ENCODE results near the gene LLCFC1. TPM values are rescaled to one million over a fixed set of nuclear protein-coding genes. Genes with fewer than 3 reads are reported as not detected.

LLCFC1 gene
- not detected in 2 replicates for total RNA-seq (2014; rRNA removed; shearing (Covaris generic); ENCODE audit: low replicate concordance)

DNA sequence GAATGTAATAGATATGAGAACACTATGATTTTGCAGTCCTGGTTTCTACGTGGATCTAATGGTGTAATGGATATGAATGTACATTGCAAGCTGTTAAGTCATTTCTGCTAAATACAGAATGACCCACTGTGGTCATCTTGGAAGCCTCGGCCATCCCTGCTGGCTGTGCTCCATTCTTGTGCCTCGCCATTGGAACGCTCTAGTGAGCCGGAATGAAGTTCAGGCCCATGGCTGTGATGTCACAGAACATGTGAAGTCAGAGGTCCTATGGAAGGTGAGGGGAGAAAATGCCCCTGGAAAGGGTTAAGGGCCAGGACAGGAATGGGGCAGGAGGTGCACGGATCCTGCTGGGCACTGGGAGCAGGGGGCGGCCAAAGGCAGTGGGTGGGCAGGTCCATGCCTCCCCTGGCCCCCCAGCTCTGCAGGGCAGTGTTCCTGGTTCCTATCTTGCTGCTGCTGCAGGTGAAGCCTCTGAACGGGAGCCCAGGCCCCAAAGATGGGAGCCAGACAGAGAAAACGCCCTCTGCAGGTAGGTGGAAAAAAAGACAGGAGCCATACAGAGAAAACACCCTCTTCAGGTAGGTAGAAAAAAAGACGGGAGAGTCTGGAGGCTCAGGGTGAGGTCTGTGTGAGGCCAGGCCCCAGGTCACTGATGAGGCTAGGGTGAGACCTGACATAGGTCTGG is at the start of gene LLCFC1:
LLCFC1 (plus strand) TSS at position 259 of the 685 bp plus-strand sequence; CDS start at position 397, 138 bp downstream.
- H3K9me3 ChIP-seq, result no peaks in the 10 kb centered on the region
- no peaks in the 10 kb centered on the region for H3K27me3 ChIP-seq
- DNase-seq, result no peak
- H3K4me3 ChIP-seq, result no peak within 1 kb of the TSS
- no peaks in the 10 kb centered on the region for H3K36me3 ChIP-seq

DNA sequence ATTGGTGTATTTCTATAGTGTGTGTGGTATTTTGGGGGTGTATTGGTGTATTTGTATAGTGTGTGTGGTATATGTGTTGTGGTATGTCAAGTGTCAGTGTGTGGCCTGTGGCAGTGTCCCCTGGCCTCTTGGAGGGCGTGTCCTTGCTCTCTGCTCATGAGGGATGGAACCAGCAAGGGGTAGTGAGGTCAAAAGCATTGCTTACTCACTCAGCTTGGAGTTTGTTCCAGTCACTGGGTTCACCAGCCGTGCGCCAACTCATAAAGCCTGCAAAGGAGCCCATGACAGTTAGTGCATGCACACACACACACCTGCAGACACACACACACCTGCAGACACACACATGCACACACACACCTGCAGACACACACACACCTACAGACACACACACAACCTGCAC is 49.5 kb upstream of the LLCFC1 start:
- H3K9me3 ChIP-seq, result no peaks in the 10 kb centered on the region
- DNase-seq, result peak; percentile 14
- no peaks in the 10 kb centered on the region for H3K27me3 ChIP-seq
- no peaks in the 10 kb centered on the region for H3K36me3 ChIP-seq
- H3K4me3 ChIP-seq, result no peak overlapping the region

DNA sequence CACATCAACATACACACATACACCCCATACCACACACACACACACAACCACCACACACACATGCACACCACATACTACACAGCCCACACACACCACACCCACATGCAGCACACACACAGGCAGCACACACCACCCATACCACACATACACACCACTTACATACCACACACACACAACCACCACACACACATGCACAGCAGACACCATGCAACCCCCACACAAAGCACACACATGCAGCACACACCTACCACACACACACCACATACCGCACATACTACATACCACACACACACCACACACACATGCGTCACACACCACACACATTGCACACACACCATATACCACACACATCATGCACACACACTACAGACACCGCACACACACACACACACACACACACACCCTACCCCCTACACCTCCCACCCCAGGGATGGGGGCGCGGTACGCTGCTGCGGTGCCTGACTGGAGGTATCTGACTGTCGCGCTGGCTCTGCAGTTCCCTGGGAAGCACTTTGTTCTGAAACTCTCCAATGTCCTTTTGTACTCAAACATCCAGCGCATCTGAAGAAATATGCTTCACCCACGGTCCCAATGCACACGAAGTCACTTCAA is 48.3 kb upstream of the LLCFC1 start:
- no peak for DNase-seq
- no peaks in the 10 kb centered on the region for H3K27me3 ChIP-seq

DNA sequence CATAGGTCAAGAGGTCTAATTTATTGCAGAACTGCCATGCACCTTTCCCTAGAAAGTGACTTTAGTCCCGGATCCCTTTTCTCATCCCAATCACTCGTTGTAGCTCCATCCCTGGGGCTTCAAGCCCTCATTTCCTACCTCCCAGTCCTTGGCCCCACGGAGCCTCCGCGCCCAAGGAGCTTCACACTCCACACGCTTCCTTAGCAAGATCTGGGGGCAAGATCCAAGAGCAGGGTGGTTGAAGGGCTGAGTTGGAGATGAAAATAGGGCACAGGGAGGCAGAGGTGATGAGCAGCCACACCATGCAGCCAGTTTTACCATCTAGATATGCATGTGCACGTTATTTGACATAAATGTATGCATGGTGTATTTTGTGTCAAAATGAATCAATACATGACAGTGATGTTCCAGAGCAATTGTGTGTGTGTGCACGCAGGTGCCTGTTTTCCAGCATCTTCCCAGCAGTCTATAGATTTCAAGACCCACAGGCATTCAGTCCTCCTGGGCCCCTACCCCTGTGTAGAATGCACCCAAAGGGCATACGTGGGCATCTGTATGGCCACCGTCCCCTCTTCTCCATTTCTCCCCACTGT is 47.7 kb upstream of the LLCFC1 start:
- no peaks in the 10 kb centered on the region for H3K9me3 ChIP-seq
- no peak overlapping the region for H3K4me3 ChIP-seq
- no peaks in the 10 kb centered on the region for H3K36me3 ChIP-seq
- no peaks in the 10 kb centered on the region for H3K27me3 ChIP-seq
- no peak for DNase-seq

More for the DNA sequence above, 48.3 kb upstream of the LLCFC1 start:
- H3K4me3 ChIP-seq, result no peak overlapping the region
- H3K36me3 ChIP-seq, result no peaks in the 10 kb centered on the region
- H3K9me3 ChIP-seq, result no peaks in the 10 kb centered on the region

DNA sequence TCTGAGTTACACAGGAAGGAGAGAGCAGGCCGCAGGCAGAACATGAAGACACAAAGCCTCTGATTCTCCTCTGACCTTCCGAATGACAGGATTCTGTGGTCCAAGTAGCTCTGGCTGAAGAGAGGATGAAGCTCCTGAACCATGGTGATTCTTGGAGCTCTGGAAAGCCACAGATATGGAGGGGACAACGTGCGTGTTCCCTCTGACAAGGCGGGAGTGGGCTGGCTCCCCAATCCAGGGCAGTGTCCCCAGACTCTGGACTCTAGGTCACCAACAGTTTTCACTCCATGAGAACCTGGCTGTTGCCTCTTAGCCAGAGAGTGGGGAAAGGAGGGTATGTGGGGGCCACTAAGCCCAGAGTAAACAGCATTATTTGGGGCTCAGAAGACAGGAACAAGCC is 46.3 kb upstream of the LLCFC1 start:
- Histone ChIP-seq H3K9me3 (no peaks in the 10 kb centered on the region), H3K27me3 (no peaks in the 10 kb centered on the region), H3K4me3 (no peak overlapping the region), H3K36me3 (no peaks in the 10 kb centered on the region)
- no peak for DNase-seq

DNA sequence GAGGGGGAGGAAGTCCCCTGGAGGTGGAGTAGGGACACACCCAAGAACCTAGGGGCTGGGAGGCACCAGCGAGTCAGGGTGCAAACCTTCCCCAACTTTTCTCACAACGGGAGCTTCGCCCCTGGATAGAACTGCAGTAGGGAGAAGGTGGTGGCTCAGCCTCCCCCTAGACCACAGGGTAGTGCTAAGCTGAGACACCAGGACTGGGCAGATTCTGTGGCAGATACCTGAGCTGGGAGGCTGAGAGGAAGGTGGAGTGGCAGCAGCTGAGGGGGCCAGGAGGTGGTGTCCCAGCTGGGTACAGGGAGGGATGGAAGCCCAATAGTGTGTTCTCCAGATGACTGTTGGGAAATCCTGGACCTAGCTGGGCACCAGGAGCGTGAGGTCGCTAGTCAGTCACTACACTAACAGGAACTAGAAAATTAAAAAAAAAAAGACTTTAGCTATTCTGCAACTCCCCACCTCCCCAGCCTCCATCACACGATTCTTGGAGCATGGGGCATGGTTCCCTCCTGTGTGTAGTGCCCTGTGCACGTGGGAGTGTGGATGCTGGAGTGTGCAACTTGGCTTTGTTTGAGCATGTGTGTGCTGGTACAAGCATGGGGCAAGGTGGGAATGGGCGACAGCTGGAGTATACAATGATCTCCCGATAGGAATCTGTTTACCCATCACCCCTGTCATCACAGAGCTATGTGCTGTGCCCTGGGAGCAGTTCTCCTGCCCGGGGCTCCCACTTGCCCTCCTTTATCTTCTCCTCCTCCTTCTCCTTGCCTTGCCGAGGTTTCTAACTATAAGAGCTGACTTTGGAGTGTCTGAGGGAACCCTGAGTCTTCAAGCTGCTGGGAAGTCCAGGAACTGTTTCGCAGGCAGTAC is 44.9 kb upstream of the LLCFC1 start:
- H3K4me3 ChIP-seq, result no peak overlapping the region
- no peaks in the 10 kb centered on the region for H3K36me3 ChIP-seq
- no peak for DNase-seq
- no peaks in the 10 kb centered on the region for H3K9me3 ChIP-seq
- no peaks in the 10 kb centered on the region for H3K27me3 ChIP-seq

DNA sequence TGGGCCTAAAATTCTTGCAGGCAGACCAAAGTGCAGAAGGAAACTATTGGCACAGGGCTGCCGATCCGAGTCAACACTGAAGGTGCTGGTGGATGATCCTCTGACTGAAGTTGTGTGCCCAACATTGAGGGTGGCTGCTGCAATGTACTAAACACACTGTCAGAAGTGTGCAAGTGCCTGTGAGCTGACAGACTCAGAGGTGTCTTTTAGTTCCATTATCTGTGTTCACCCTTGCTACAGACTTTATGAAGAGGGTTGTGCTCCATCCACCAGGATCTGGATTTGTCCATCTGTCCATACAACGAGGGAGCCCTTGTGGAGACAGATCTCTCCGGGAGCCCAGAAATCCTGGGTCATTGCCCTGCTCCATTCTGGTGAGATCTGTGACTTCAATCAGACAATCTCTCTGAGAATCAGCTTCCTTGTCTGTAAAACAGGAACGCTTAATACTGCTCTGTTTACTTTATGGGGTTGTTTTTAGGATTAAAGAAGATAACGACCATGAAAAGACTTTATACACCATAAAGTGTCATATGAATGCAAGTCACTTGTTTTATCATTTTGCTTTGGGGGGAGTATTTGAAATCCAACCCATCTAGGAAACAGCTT is 44.2 kb upstream of the LLCFC1 start:
- no peaks in the 10 kb centered on the region for H3K9me3 ChIP-seq
- no peaks in the 10 kb centered on the region for H3K27me3 ChIP-seq
- DNase-seq, result no peak
- no peak overlapping the region for H3K4me3 ChIP-seq
- H3K36me3 ChIP-seq, result no peaks in the 10 kb centered on the region

DNA sequence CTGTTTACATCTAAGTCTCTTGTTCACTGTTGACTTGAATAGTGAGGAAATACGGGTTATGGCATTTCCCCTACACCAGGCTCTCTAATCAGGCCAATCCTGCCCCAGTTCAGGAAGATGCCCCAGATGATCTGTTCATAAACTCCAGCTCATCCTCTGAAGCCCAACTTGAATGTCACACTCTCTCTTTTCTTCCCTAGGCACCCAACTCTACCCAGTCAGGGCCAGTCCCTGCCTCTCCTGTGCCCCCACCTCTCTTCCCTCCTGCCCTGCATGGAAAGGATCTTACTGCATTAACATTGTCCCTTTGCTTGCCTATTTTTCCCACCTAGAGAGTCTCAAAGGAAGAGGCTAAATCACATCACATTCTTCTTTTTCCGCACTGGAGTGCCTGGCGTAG is 43.1 kb upstream of the LLCFC1 start:
- DNase-seq, result no peak
- no peak overlapping the region for H3K4me3 ChIP-seq
- no peaks in the 10 kb centered on the region for H3K36me3 ChIP-seq
- no peaks in the 10 kb centered on the region for H3K27me3 ChIP-seq
- no peaks in the 10 kb centered on the region for H3K9me3 ChIP-seq

DNA sequence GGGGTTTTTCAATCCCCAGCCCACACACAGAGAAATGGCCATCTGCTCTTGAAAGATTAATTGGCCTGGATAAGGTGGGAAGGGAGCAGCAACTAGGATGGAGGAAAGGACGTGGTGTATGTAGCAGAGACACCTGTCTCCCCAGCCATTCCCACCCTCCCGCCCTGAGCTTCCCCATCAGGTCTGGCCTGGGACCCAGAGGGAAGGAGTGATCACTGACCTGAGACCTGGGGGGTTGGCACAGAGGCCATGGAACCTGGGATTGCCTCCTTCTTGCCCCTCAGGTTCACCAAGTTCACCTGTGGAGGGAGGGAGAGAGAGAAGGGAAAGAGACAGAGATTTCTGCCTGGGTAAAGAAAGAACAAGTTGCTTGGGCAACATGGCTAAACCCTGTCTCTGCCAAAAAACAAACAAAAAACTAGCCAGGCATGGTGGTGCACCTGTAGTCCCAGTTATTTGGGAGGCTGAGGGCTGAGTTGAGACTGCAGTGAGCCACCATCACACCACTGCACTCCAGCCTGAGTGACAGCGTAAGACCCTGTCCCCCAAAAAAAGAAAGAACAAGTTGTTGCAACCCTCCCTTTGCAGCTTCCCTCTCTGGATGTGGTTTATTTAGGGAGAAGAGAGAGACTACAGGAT is 42.4 kb upstream of the LLCFC1 start:
- Histone ChIP-seq H3K36me3 (no peaks in the 10 kb centered on the region), H3K4me3 (no peak overlapping the region), H3K27me3 (no peaks in the 10 kb centered on the region), H3K9me3 (no peaks in the 10 kb centered on the region)
- no peak for DNase-seq

DNA sequence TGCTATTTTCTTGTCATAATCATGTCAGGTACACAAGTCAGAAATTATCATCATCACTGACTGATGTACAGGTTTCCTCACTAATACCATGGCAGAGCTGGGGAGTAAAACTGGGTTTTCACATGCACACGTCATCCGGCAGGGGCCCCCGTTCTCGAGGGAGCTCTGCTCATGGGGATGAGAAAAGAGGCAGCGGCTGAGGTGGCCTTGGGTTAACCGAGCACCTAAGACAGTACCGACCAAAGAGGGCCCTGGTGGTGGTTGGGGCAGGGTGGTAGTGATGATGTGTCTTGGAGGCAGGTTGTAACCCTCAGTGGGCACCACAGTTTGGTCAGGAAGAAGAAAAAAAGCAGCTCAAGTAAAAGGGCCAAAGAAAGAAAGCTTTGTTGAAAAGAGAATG is 41.6 kb upstream of the LLCFC1 start:
- Histone ChIP-seq H3K27me3 (no peaks in the 10 kb centered on the region), H3K4me3 (no peak overlapping the region), H3K9me3 (no peaks in the 10 kb centered on the region), H3K36me3 (no peaks in the 10 kb centered on the region)
- no peak for DNase-seq

DNA sequence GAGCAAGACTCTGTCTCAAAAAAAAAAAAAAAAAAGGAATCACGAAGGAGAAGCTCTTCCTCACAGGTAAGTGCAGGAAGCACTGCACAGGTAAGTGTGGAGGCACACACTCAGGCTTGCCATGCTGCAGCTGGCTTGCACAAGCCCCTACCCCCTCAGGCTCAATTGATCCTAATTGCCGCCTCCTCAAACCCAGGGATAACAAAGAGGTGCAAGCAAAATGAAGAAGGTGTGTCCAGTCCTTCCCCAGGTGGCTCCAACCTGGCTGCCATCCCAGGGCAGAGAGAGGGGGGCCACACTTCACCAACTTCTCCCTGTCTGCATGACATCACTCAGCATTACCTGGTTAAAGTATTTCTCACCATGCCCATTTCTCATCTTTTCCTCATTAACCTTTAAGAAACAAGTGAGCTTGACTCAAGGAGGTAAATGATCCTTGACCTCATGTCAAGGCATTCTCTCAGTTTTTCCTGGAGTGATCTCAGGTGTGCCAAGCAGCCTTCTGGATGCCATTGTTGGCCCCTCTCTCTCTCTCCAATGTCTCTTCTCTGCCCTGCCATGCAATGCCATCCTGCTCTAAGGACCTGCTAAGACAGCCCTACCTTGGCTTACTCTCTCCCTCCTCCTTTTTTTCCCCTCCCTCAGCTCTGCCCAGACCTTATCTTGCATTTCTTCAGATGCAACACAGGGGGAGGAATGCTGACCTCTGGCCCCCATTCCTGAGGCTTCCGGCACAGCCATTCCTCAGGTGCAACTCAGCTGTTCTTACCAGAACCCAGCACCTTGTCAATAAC is 40.7 kb upstream of the LLCFC1 start:
- H3K4me3 ChIP-seq, result no peak overlapping the region
- H3K36me3 ChIP-seq, result no peaks in the 10 kb centered on the region
- no peaks in the 10 kb centered on the region for H3K27me3 ChIP-seq
- no peaks in the 10 kb centered on the region for H3K9me3 ChIP-seq
- DNase-seq, result no peak

DNA sequence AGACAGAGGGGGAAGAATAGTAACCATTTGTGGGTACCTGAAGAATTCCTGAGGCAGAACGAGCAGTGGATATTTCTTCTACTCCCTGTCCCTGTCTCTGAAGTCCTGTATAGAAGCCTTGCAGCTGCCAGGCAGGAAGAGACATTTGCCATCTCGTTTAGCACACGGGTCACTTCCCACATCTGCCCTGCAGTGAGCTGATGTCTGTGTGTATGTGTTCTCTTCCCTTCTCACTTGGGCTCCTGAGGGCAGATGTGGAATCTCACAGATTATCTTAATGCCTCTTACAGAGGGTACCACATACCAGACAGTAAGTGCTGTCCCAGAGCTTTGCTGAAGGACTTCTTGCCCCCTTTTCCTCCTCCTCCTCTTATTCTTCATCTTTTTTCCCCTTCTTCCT is 39.6 kb upstream of the LLCFC1 start:
- DNase-seq, result no peak
- Histone ChIP-seq H3K36me3 (no peaks in the 10 kb centered on the region), H3K9me3 (no peaks in the 10 kb centered on the region), H3K27me3 (no peaks in the 10 kb centered on the region), H3K4me3 (no peak overlapping the region)

DNA sequence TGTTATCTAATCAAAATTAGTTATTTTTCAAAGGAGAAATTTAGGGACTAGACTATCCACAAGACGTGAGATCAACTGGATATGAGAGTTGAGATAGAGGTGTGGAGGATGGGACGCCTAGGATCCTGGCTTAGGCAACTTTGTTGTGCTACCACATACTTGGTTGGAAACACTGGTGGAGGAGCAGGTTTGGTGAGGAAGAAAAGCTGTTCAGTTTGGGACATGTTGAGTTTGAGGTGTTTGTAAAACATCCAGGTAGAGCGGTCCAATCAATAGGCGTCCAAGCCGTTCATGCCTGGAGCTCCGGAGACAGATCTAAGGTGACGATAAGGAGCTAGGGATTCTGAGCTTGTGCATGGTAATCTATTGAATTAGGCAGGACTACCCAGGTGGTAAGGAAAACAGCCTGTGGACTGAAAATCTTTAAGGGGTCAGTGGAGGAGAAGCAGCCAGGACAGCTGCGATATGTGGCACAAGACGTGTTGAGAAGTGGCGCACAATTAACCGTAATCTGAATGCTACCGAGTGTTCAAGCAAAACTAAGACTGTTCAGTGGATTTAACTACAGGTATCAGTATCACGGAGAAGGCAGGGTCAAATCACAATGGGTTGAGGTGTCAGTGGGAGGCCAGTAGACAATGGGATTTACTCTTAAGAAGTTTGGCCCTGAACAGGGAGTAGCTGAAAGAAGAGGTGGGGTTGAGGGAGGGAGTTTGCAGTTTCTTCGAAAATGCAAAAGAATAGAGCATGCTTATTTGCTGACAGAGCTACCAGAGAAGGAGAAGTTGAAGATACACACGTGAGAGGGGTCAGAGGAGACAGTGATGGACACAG is 37.6 kb upstream of the LLCFC1 start:
- Histone ChIP-seq H3K4me3 (no peak overlapping the region), H3K9me3 (no peaks in the 10 kb centered on the region), H3K27me3 (no peaks in the 10 kb centered on the region), H3K36me3 (no peaks in the 10 kb centered on the region)
- DNase-seq, result no peak

DNA sequence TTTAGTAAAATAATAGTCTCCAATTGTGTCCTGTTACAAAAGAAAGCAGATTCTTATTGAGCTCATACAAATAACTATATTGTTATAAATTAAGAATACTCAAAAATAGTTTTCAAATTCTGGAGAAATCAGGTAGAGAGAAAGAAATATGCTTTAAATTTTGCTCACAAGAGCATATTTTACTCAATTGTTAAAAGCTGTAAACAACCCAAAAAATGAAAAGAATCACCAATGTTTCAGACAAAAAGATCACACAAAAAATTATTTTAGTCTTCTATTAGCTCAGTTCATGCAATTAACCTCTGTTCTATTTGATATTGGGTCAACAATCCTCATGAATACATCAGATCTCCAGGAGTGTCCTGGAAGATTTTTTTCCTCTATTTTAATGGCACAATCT is 35.2 kb upstream of the LLCFC1 start:
- Histone ChIP-seq H3K36me3 (no peaks in the 10 kb centered on the region), H3K4me3 (no peak overlapping the region), H3K27me3 (no peaks in the 10 kb centered on the region), H3K9me3 (no peaks in the 10 kb centered on the region)
- DNase-seq, result no peak

DNA sequence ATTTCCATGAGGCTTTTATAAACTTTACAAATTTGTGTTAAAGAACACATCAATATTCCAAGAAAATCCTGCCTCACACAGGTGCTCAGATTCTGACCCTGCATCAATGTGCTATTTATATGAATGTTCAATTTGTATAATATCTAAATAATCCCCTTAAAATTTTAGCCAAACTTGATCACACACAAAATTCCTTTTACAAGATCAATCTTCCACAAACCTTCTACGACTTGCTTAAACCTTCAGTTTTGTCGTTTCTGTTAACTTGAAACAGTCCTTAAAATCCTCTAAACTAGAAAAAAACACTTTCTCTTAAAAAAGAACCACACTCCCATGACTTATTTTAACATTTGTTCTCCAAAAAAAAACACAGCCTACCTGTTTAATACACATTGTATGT is 33.5 kb upstream of the LLCFC1 start:
- no peak for DNase-seq
- Histone ChIP-seq H3K27me3 (no peaks in the 10 kb centered on the region), H3K36me3 (no peaks in the 10 kb centered on the region), H3K4me3 (no peak overlapping the region), H3K9me3 (no peaks in the 10 kb centered on the region)
